ENCODE results near the gene MCAM. TPM values are rescaled to one million over a fixed set of nuclear protein-coding genes. Genes with fewer than 3 reads are reported as not detected.

MCAM gene
- polyA plus RNA-seq, 3 donors: not detected

GRCh38 chr11:119352857-119353260, 35.9 kb upstream of the MCAM start:
- H3K27ac ChIP-seq (ENCODE audit: low read depth in 1 of 2, low read length in 2 of 2): no peak overlapping the region
- peaks cover 8 to 29% of the 10 kb centered on the region in 2 donors for H3K27me3 ChIP-seq (ENCODE audit: control insufficient read depth in 2 of 2, insufficient read depth in 2 of 2, low read length in 2 of 2)
- no peak overlapping the region for H3K4me3 Mint-ChIP-seq
- intact Hi-C loops (cut with micrococcal nuclease): no loop called here
- H3K4me1 ChIP-seq (ENCODE audit: control insufficient read depth in 1 of 2, insufficient read depth in 2 of 2, low read length in 2 of 2): peaks cover 0 to 7% of the 10 kb centered on the region in 2 donors
- H3K27ac Mint-ChIP-seq: no peak overlapping the region
- H3K79me2 ChIP-seq (ENCODE audit: insufficient read depth, low read length): no peaks in the 10 kb centered on the region
- H3K4me1 Mint-ChIP-seq: peaks cover 6% of the 10 kb centered on the region
- peaks cover 31 to 57% (median 32%) of the 10 kb centered on the region in 3 donors for H3K27me3 Mint-ChIP-seq (ENCODE audit: low read depth in 3 of 3)
- no peaks in the 10 kb centered on the region for H3K9me3 ChIP-seq (replicated peaks in 1 of 2; ENCODE audit: control insufficient read depth in 1 of 2, insufficient read depth in 1 of 2, low read length in 2 of 2)
- no peak overlapping the region for H3K4me2 ChIP-seq (replicated peaks; ENCODE audit: extremely low read depth, low read length, poor library complexity, severe bottlenecking)
- H3K4me3 ChIP-seq (replicated peaks in 1 of 3; ENCODE audit: low read depth in 2 of 3, low read length in 3 of 3): no peak overlapping the region
- no peak for DNase-seq
- no peaks in the 10 kb centered on the region for H3K36me3 Mint-ChIP-seq
- TF ChIP-seq CTCF (IDR thresholded peaks at IDR 0.05): no peak
- H4K20me1 ChIP-seq (ENCODE audit: insufficient read depth, low read length): no peaks in the 10 kb centered on the region
- H2AFZ ChIP-seq (ENCODE audit: insufficient read depth, low read depth, low read length, poor library complexity, severe bottlenecking): no peak overlapping the region
- no peaks in the 10 kb centered on the region for H3K36me3 ChIP-seq (replicated peaks in 1 of 2; ENCODE audit: control insufficient read depth in 1 of 2, insufficient read depth in 2 of 2, low read length in 2 of 2)
- no peak overlapping the region for H3K9ac ChIP-seq (ENCODE audit: insufficient read depth, low read length, poor library complexity, severe bottlenecking)
- WGBS (ENCODE audit: insufficient coverage): 75% methylated on average over 3 of the region's 4 CpGs
- H3K9me3 Mint-ChIP-seq: peaks cover 0 to 2% (median 0%) of the 10 kb centered on the region in 7 donors

- H3K4me3 Mint-ChIP-seq: peak overlapping the region in 1 of 2 donors; percentile 56
Observed at GRCh38 chr11:119351232-119351631, 34.3 kb upstream of the MCAM start.

More at GRCh38 chr11:119351232-119351631, 34.3 kb upstream of the MCAM start:
- Histone ChIP-seq H2AFZ (ENCODE audit: insufficient read depth, low read depth, low read length, poor library complexity, severe bottlenecking) (no peak overlapping the region), H3K4me1 (ENCODE audit: control insufficient read depth in 1 of 2, insufficient read depth in 2 of 2, low read length in 2 of 2) (peaks cover 0 to under 1% of the 10 kb centered on the region in 2 donors), H4K20me1 (ENCODE audit: insufficient read depth, low read length) (no peaks in the 10 kb centered on the region), H3K27me3 (ENCODE audit: control insufficient read depth in 2 of 2, insufficient read depth in 2 of 2, low read length in 2 of 2) (peaks cover 8 to 26% of the 10 kb centered on the region in 2 donors), H3K9ac (ENCODE audit: insufficient read depth, low read length, poor library complexity, severe bottlenecking) (no peak overlapping the region), H3K9me3 (replicated peaks in 1 of 2; ENCODE audit: control insufficient read depth in 1 of 2, insufficient read depth in 1 of 2, low read length in 2 of 2) (no peaks in the 10 kb centered on the region), H3K36me3 (replicated peaks in 1 of 2; ENCODE audit: control insufficient read depth in 1 of 2, insufficient read depth in 2 of 2, low read length in 2 of 2) (no peaks in the 10 kb centered on the region), H3K4me2 (replicated peaks; ENCODE audit: extremely low read depth, low read length, poor library complexity, severe bottlenecking) (no peak overlapping the region), H3K4me3 (replicated peaks in 1 of 3; ENCODE audit: low read depth in 2 of 3, low read length in 3 of 3) (no peak overlapping the region), H3K27ac (ENCODE audit: low read depth in 1 of 2, low read length in 2 of 2) (no peak overlapping the region), H3K79me2 (ENCODE audit: insufficient read depth, low read length) (no peaks in the 10 kb centered on the region)
- peaks cover 30 to 51% (median 30%) of the 10 kb centered on the region in 3 donors for H3K27me3 Mint-ChIP-seq (ENCODE audit: low read depth in 3 of 3)
- peaks cover 2% of the 10 kb centered on the region for H3K4me1 Mint-ChIP-seq
- WGBS (ENCODE audit: insufficient coverage): no CpG with 5 or more reads among the region's 2 CpGs
- no peak for DNase-seq
- intact Hi-C loops (cut with micrococcal nuclease): no loop called here
- TF ChIP-seq CTCF (IDR thresholded peaks at IDR 0.05): no peak
- peaks cover 0 to 2% (median 0%) of the 10 kb centered on the region in 7 donors for H3K9me3 Mint-ChIP-seq
- H3K27ac Mint-ChIP-seq: no peak overlapping the region
- no peaks in the 10 kb centered on the region for H3K36me3 Mint-ChIP-seq

Data from CD14-positive monocyte (primary cell).